Measurements from ENCODE around the gene C15orf61. TPM values are rescaled to one million over a fixed set of nuclear protein-coding genes. Genes with fewer than 3 reads are reported as not detected.

C15orf61 gene
- total RNA-seq, 3 donors from 2014 or later = 3.8 to 24.3 (median 4.6) TPM

DNA sequence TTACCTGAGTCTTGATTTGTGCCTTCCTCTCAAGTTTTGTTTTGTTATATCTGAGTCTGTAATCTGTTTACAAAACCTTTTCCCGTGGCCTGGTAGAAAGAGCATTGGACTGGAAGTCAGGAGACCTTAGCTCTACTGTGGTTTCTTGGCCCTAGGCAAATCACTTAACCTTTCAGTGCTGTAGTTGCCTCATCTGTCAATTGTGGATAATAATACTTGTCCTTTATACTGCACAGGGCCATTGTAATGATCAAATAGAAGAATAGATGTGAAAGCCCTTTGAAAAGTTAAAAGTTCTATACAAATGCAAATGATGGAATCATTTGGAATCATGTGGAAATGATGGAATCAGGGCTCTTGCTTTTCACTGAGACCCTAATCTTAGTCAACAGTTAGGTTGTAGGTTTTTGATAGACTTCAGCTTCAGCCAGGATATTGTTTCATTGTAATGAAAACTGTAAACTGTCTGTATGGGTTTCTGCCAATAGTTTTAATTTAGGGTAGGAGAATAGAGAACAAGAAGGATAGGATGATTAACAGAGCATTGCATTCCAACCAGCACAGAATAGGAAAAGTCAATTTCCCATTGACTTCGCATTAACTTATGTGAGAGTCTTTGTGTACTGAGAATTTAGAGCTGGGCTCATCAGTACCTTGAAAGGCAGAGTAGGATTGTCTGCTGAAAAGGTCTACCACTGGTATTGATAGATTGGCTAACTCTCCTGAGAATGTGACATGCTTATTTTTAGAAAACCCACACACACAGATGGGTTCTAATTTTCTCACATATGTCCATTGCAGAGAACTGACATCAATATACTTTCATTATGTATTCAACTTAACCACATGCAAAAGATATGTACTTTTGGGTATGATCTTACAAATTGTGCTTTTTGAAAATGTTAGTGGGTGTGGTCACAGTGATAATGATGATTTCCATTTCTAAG, 43.4 kb downstream of the C15orf61 start:
- H3K4me1 ChIP-seq = no peaks in the 10 kb centered on the region
- H3K27me3 ChIP-seq = no peaks in the 10 kb centered on the region
- no peak for DNase-seq (ENCODE audit: low spot score in 2 of 2)
- intact Hi-C loops (cut with DNase I; ENCODE audit: low total_unique reads) = no loop called here
- TF ChIP-seq, protein P1, sequence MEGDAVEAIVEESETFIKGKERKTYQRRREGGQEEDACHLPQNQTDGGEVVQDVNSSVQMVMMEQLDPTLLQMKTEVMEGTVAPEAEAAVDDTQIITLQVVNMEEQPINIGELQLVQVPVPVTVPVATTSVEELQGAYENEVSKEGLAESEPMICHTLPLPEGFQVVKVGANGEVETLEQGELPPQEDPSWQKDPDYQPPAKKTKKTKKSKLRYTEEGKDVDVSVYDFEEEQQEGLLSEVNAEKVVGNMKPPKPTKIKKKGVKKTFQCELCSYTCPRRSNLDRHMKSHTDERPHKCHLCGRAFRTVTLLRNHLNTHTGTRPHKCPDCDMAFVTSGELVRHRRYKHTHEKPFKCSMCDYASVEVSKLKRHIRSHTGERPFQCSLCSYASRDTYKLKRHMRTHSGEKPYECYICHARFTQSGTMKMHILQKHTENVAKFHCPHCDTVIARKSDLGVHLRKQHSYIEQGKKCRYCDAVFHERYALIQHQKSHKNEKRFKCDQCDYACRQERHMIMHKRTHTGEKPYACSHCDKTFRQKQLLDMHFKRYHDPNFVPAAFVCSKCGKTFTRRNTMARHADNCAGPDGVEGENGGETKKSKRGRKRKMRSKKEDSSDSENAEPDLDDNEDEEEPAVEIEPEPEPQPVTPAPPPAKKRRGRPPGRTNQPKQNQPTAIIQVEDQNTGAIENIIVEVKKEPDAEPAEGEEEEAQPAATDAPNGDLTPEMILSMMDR (IDR thresholded peaks at IDR 0.05) = no peak
- no peak for TF ChIP-seq POLR2AphosphoS5 (IDR thresholded peaks at IDR 0.05)
- TF ChIP-seq POLR2A (IDR thresholded peaks at IDR 0.05) = no peak
- no peaks in the 10 kb centered on the region for H3K9me3 ChIP-seq
- no peaks in the 10 kb centered on the region for H3K36me3 ChIP-seq
- H3K27ac ChIP-seq = no peak overlapping the region
- H3K4me3 ChIP-seq = no peak overlapping the region

DNA sequence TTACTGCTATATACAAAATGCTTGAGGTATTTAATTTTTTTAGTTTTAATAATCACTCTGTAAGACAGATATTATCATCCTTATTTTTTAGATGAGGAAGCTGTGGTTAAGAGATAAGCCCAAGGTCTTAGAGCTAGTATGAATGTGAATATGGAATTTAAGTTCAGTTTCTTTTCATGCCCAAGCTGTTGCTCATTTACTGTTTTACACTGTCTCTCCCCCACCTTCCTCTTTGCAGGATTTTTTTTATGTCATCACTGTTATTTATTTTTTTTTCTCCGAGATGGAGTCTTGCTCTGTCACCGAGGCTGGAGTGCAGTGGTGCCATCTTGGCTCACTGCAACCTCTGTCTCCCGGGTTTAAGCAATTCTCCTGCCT, 44.0 kb downstream of the C15orf61 start:
- TF ChIP-seq, protein P1 (IDR thresholded peaks at IDR 0.05) = no peak
- TF ChIP-seq POLR2AphosphoS5 (IDR thresholded peaks at IDR 0.05) (no peak), POLR2A (IDR thresholded peaks at IDR 0.05) (no peak)
- Histone ChIP-seq H3K9me3 (no peaks in the 10 kb centered on the region), H3K27me3 (no peaks in the 10 kb centered on the region), H3K27ac (no peak overlapping the region), H3K4me3 (no peak overlapping the region), H3K36me3 (no peaks in the 10 kb centered on the region), H3K4me1 (no peaks in the 10 kb centered on the region)
- intact Hi-C loops (cut with DNase I; ENCODE audit: low total_unique reads) = no loop called here
- DNase-seq (ENCODE audit: low spot score in 2 of 2) = no peak

DNA sequence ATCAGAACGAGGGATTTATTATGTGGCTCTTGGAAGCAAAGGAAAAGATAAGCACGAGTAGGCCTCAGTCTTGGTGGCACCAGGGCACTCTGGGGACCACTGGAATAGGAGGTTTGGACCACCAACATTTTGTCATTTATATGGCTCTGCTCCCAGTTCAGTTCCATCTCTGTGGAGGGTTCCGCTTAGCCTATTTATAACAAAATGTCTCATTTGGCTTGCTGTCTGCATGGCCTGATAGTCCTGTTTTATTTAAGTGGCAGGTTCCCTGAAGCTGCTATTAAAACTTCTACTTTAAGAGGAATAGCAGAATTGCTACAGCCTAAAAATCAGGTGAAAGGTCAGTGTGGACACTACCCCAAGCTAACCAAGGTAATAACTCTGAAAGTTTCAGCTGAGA, 48.7 kb downstream of the C15orf61 start:
- Histone ChIP-seq H3K9me3 (no peaks in the 10 kb centered on the region), H3K27ac (no peak overlapping the region), H3K36me3 (no peaks in the 10 kb centered on the region), H3K4me1 (no peaks in the 10 kb centered on the region), H3K27me3 (no peaks in the 10 kb centered on the region), H3K4me3 (no peak overlapping the region)
- DNase-seq (ENCODE audit: low spot score in 2 of 2) = no peak
- intact Hi-C loops (cut with DNase I; ENCODE audit: low total_unique reads) = no loop called here
- TF ChIP-seq POLR2A (IDR thresholded peaks at IDR 0.05) (no peak), POLR2AphosphoS5 (IDR thresholded peaks at IDR 0.05) (no peak)
- TF ChIP-seq, protein P1 (IDR thresholded peaks at IDR 0.05) = no peak

DNA sequence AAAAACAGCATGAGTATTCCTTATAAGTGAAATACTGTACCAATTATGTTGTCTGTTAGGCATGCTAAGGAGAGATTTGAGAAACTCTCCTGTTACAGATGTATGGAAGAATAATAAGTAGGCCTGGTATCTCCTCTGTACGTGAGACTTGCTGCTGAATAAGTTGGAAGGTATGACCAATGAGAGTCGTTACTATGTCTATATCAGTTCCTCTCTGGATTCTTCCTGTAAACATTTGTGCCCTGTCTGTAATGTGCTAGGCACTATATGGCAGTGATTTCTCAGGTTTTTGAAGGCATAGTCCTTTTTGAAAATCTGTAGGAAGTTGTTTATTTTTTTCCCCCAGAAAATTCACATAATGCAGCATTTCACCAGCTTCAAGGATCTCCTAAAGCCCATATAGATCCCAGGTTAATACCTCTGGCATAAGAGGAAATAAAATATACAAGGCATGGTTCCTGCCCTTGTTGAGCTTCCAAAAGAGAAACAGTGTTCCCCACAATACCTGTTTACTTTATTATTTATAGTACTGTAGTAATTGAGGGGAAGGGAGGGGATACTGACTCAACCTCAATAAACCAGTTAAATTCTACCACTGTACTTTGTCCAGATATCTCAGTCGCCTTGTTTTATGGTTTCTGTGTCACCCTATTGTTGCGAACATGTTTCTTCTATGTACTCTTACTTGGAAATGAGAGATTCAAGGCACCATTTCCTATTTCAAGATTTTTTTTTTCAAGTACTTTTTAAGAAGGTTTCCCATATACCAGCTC, 50.1 kb downstream of the C15orf61 start:
- intact Hi-C loops (cut with DNase I; ENCODE audit: low total_unique reads) = no loop called here
- Histone ChIP-seq H3K4me1 (no peaks in the 10 kb centered on the region), H3K36me3 (no peaks in the 10 kb centered on the region), H3K4me3 (no peak overlapping the region), H3K27me3 (no peaks in the 10 kb centered on the region), H3K27ac (no peak overlapping the region), H3K9me3 (no peaks in the 10 kb centered on the region)
- TF ChIP-seq POLR2A (IDR thresholded peaks at IDR 0.05) = no peak
- TF ChIP-seq POLR2AphosphoS5 (IDR thresholded peaks at IDR 0.05) = no peak
- TF ChIP-seq, protein P1 (IDR thresholded peaks at IDR 0.05) = no peak
- DNase-seq (ENCODE audit: low spot score in 2 of 2) = no peak
